Head of caudate nucleus (tissue), 42 donors: Measurements from ENCODE around the gene ADSS1.

Experiments
- DNase-seq, 42 donors: peaks; one replicate each; pipeline versions ENCODE4 v3.0.0 to v3.0.0-alpha.2; 2020 to 2021; ENCODE audit warnings: mixed read lengths in 7 of 42
- intact Hi-C: fragments of 100-400 bp; cut with DNase I; formaldehyde crosslinking; loops from one replicate; pipeline ENCODE4 v1.15.0; 2022

The ADSS1 gene

GRCh38 chr14:104754213-104754851 lies 30.3 kb downstream of the ADSS1 start:
- intact Hi-C loops: no loop called here
- DNase-seq: no peak

GRCh38 chr14:104755621-104756020 lies 31.6 kb downstream of the ADSS1 start:
- DNase-seq: no peak
- intact Hi-C loops: no loop called here

GRCh38 chr14:104756477-104757237 lies 32.6 kb downstream of the ADSS1 start:
- DNase-seq: no peak
- intact Hi-C loops: no loop called here

- DNase-seq: no peak
- intact Hi-C loops: no loop called here
Observed at GRCh38 chr14:104757238-104757585, 33.2 kb downstream of the ADSS1 start.

- intact Hi-C loops: no loop called here
- no peak for DNase-seq
Observed at GRCh38 chr14:104757681-104758392, 33.8 kb downstream of the ADSS1 start.

- no peak for DNase-seq
- intact Hi-C loops: no loop called here
Observed at GRCh38 chr14:104758981-104759969, 35.2 kb downstream of the ADSS1 start.

GRCh38 chr14:104765517-104765916 lies 41.5 kb downstream of the ADSS1 start:
- intact Hi-C loops: loop anchor here (5.0 kb wide), 1 partner anchor 62 kb away; no protein-coding TSS in a partner anchor
- DNase-seq: no peak

- intact Hi-C loops: loop anchor here (5.0 kb wide), 1 partner anchor 61 kb away; no protein-coding TSS in a partner anchor
Observed at GRCh38 chr14:104766256-104766862, 42.3 kb downstream of the ADSS1 start.

GRCh38 chr14:104766863-104767633 lies 43.0 kb downstream of the ADSS1 start:
- intact Hi-C loops: loop anchor here (5.0 kb wide), 1 partner anchor 60 kb away; no protein-coding TSS in a partner anchor
- no peak for DNase-seq

More at GRCh38 chr14:104766256-104766862, 42.3 kb downstream of the ADSS1 start:
- no peak for DNase-seq

GRCh38 chr14:104767634-104767918 lies 43.5 kb downstream of the ADSS1 start:
- intact Hi-C loops: loop anchor here (5.0 kb wide), 1 partner anchor 60 kb away; no protein-coding TSS in a partner anchor
- DNase-seq: no peak

- intact Hi-C loops: loop anchor here (5.0 kb wide), 1 partner anchor 59 kb away; no protein-coding TSS in a partner anchor
- peak; percentile 73 to 98 (median 94) for DNase-seq
Observed at GRCh38 chr14:104768437-104769323, 44.7 kb downstream of the ADSS1 start.

GRCh38 chr14:104769324-104770071 lies 45.5 kb downstream of the ADSS1 start:
- intact Hi-C loops: loop anchor here (5.0 kb wide), 1 partner anchor 58 kb away; no protein-coding TSS in a partner anchor
- DNase-seq: no peak

GRCh38 chr14:104770072-104770579 lies 46.1 kb downstream of the ADSS1 start:
- DNase-seq: no peak
- intact Hi-C loops: no loop called here

GRCh38 chr14:104770851-104771272 lies 46.8 kb downstream of the ADSS1 start:
- no peak for DNase-seq
- intact Hi-C loops: no loop called here

- intact Hi-C loops: no loop called here
- no peak for DNase-seq
Observed at GRCh38 chr14:104771374-104771773, 47.3 kb downstream of the ADSS1 start.
